Suprapubic skin (tissue), 4 donors: ENCODE data around the gene RBPJL.

Experiments used
- CTCF ChIP-seq, 2 donors: fragments of 200-600 bp in 1 of 2; fragments of 450-650 bp in 1 of 2; sonication (generic) in 1 of 2; IDR thresholded peaks; one replicate each; pipeline ENCODE4 v1.5.1; 2016 to 2019; ENCODE audit warnings: antibody characterized with exemption in 2 of 2, mild to moderate bottlenecking in 1 of 2, moderate library complexity in 1 of 2
- EP300 ChIP-seq: sonication (generic); formaldehyde crosslinking; IDR thresholded peaks from one replicate; pipeline ENCODE4 v1.6.1; 2017; ENCODE audit warnings: antibody characterized with exemption
- POLR2A ChIP-seq, 2 donors: fragments of 450-650 bp; IDR thresholded peaks; one replicate each; pipeline ENCODE4 v1.6.1; 2017; ENCODE audit warnings: antibody characterized with exemption in 2 of 2, mild to moderate bottlenecking in 2 of 2, moderate library complexity in 2 of 2
- POLR2AphosphoS5 ChIP-seq, 3 donors: sonication (generic); formaldehyde crosslinking; IDR thresholded peaks; one replicate each; pipeline ENCODE4 v1.6.1; 2017; ENCODE audit warnings: antibody characterized with exemption in 3 of 3

DNA sequence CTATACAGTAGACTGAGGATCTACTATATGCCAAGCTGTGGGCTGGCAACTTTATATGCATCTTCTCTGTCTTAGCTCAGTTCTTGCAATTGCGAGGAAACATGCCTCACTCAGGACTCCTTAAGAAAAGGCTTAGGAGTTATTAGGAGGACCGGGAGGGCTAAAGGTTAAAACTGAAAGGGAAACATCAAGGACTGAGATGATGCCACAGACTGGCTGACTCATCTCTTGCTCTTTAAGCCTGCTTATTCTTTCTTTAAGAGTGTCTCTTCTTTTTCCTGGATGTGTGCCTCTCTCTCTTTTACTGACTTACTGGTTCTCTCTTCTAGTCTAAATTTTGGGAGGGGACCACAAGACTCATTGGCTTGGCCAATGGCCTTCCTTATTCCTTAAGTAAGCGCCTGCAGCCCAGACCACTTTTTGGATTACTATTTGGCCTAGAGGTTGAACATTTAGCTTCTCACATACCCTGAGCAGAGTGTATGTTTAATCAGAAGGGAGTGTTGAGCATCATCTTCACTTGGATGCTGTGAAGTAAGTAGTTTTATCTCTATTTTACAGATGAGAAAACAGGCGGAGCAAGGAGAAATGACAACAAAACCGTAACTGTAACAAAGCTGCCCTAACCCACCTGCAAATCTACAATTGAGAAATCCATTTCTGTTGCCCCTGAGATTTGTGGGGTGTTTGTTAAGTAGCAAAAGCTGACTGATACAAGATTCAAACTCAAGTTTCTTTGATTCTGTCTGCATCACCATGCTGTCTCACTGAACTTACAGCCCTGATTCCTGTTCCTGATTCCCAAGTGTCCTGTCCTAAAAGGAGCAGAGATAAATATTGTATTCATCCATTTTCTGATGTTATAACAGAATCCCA, 48.8 kb downstream of the RBPJL start:
- TF ChIP-seq CTCF (IDR thresholded peaks at IDR 0.05) (no peak), POLR2A (IDR thresholded peaks at IDR 0.05) (no peak), EP300 (no peak), POLR2AphosphoS5 (IDR thresholded peaks at IDR 0.05) (no peak)
